ENCODE results near the gene SOX6. TPM values are rescaled to one million over a fixed set of nuclear protein-coding genes. Genes with fewer than 3 reads are reported as not detected.

Gene SOX6
- total and polyA plus RNA-seq, 2 of the 13 experiments (the other 11 are each of a cell fraction or from before 2014, with no cell fraction given): 2.6 to 11.2 TPM

DNA sequence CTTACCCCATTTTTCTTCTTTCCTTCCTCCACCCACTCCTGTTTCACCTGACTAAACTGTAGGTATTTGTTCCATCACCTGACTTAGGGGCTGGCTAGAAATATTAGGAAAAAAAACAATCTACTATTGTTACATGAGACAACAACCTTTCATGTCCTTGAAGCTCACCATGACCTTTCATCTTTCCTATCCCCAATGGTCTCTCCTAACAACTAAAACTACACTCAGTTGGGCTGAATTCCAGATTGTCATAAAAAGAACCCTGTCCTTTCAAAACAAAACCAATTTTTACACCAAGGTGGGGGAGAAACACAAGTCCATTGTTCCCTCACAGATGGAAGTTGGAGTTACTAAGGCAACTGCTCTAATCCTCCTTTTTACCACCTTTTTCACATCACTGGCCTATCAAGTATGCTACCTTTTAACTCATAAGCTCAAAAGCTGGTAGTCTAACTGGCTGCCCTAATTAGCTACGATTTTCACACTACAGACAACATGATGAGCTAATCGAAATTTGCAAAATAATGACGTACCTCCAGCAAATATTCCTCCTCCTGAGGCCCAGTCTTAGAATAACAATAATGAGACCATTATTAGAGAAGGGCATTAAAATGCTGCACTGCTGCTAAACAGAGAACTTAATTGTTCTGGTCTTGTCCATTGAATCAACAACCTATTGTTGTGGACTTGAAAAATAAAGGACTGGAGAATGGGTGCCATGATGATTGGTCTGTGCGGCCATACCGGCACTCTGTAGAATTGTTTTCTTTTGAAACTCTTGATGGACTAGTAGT is 46.5 kb upstream of the SOX6 start (continued):
- TF ChIP-seq ZNF382 (CRISPR knock-in tag; IDR thresholded peaks at IDR 0.05; ENCODE audit: borderline replicate concordance): no peak
- TF ChIP-seq TBP (CRISPR knock-in tag; IDR thresholded peaks at IDR 0.05): no peak
- TF ChIP-seq IRF2 (CRISPR knock-in tag; IDR thresholded peaks at IDR 0.05): no peak
- no peak for TF ChIP-seq POLR2G (IDR thresholded peaks at IDR 0.05; ENCODE audit: low read depth, low read length)
- TF ChIP-seq ZNF615 (CRISPR knock-in tag; IDR thresholded peaks at IDR 0.05; ENCODE audit: borderline replicate concordance): no peak
- TF ChIP-seq ZNF773 (CRISPR knock-in tag; IDR thresholded peaks at IDR 0.05; ENCODE audit: borderline replicate concordance): no peak
- TF ChIP-seq, protein P1, sequence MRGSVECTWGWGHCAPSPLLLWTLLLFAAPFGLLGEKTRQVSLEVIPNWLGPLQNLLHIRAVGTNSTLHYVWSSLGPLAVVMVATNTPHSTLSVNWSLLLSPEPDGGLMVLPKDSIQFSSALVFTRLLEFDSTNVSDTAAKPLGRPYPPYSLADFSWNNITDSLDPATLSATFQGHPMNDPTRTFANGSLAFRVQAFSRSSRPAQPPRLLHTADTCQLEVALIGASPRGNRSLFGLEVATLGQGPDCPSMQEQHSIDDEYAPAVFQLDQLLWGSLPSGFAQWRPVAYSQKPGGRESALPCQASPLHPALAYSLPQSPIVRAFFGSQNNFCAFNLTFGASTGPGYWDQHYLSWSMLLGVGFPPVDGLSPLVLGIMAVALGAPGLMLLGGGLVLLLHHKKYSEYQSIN (CRISPR knock-in tag; IDR thresholded peaks at IDR 0.05; ENCODE audit: borderline replicate concordance): no peak
- TF ChIP-seq MAFF (IDR thresholded peaks at IDR 0.05; ENCODE audit: low read depth, low read length): no peak
- no peak for TF ChIP-seq ZNF589 (CRISPR knock-in tag; conservative IDR thresholded peaks at IDR 0.05)
- no peak for TF ChIP-seq ATRX (CRISPR knock-in tag; IDR thresholded peaks at IDR 0.05; ENCODE audit: borderline replicate concordance)
- TF ChIP-seq CREM (IDR thresholded peaks at IDR 0.05): 0 out of 2 replicates have a peak, but pooled peaks have one; percentile 10
- TF ChIP-seq CREM (CRISPR knock-in tag; IDR thresholded peaks at IDR 0.05): no peak
- TF ChIP-seq, protein P2, sequence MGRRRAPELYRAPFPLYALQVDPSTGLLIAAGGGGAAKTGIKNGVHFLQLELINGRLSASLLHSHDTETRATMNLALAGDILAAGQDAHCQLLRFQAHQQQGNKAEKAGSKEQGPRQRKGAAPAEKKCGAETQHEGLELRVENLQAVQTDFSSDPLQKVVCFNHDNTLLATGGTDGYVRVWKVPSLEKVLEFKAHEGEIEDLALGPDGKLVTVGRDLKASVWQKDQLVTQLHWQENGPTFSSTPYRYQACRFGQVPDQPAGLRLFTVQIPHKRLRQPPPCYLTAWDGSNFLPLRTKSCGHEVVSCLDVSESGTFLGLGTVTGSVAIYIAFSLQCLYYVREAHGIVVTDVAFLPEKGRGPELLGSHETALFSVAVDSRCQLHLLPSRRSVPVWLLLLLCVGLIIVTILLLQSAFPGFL (CRISPR knock-in tag; IDR thresholded peaks at IDR 0.05): no peak
- peak; percentile 58; the same call in 1 of the 2 replicates for TF ChIP-seq NFIC (IDR thresholded peaks at IDR 0.05; ENCODE audit: low read length)
- TF ChIP-seq NFYB (CRISPR knock-in tag; IDR thresholded peaks at IDR 0.05): no peak
- no peak for TF ChIP-seq HNRNPK (IDR thresholded peaks at IDR 0.05; ENCODE audit: low read depth, low read length, poor library complexity, severe bottlenecking)
- no peak for TF ChIP-seq ZNF670 (CRISPR knock-in tag; IDR thresholded peaks at IDR 0.05; ENCODE audit: borderline replicate concordance)
- no peak for TF ChIP-seq E2F5 (CRISPR knock-in tag; conservative IDR thresholded peaks at IDR 0.05)
- no peak for TF ChIP-seq ZNF18 (CRISPR knock-in tag; IDR thresholded peaks at IDR 0.05; ENCODE audit: insufficient replicate concordance)
- TF ChIP-seq, protein P3, sequence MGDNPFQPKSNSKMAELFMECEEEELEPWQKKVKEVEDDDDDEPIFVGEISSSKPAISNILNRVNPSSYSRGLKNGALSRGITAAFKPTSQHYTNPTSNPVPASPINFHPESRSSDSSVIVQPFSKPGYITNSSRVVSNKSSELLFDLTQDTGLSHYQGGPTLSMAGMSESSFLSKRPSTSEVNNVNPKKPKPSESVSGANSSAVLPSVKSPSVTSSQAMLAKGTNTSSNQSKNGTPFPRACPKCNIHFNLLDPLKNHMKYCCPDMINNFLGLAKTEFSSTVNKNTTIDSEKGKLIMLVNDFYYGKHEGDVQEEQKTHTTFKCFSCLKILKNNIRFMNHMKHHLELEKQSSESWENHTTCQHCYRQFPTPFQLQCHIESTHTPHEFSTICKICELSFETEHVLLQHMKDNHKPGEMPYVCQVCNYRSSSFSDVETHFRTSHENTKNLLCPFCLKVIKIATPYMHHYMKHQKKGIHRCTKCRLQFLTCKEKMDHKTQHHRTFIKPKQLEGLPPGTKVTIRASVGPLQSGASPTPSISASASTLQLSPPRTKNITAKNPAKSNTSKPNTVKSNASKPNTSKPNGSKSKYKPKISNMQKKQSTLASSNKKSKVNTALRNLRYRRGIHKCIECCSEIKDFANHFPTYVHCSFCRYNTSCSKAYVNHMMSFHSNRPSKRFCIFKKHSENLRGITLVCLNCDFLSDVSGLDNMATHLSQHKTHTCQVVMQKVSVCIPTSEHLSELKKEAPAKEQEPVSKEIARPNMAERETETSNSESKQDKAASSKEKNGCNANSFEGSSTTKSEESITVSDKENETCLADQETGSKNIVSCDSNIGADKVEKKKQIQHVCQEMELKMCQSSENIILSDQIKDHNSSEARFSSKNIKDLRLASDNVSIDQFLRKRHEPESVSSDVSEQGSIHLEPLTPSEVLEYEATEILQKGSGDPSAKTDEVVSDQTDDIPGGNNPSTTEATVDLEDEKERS (CRISPR knock-in tag; IDR thresholded peaks at IDR 0.05): no peak
- no peak for TF ChIP-seq RAD51 (IDR thresholded peaks at IDR 0.05; ENCODE audit: borderline replicate concordance)
- TF ChIP-seq CHCHD3 (CRISPR knock-in tag; IDR thresholded peaks at IDR 0.05): no peak
- TF ChIP-seq HOXA5 (CRISPR knock-in tag; IDR thresholded peaks at IDR 0.05): 0 out of 2 replicates have a peak, but pooled peaks have one; percentile 29
